RPMI8226 (cell line): ENCODE results near the gene ADO.
"Not testable (repeated sequence)": the region's sequence is repeated elsewhere in the genome, so short reads cannot be mapped to it uniquely, and the experiment has no call there.

Experiments
- DNase-seq: peaks from one replicate; pipeline ENCODE4 v3.0.0-alpha.2; 2015

Gene ADO

DNA sequence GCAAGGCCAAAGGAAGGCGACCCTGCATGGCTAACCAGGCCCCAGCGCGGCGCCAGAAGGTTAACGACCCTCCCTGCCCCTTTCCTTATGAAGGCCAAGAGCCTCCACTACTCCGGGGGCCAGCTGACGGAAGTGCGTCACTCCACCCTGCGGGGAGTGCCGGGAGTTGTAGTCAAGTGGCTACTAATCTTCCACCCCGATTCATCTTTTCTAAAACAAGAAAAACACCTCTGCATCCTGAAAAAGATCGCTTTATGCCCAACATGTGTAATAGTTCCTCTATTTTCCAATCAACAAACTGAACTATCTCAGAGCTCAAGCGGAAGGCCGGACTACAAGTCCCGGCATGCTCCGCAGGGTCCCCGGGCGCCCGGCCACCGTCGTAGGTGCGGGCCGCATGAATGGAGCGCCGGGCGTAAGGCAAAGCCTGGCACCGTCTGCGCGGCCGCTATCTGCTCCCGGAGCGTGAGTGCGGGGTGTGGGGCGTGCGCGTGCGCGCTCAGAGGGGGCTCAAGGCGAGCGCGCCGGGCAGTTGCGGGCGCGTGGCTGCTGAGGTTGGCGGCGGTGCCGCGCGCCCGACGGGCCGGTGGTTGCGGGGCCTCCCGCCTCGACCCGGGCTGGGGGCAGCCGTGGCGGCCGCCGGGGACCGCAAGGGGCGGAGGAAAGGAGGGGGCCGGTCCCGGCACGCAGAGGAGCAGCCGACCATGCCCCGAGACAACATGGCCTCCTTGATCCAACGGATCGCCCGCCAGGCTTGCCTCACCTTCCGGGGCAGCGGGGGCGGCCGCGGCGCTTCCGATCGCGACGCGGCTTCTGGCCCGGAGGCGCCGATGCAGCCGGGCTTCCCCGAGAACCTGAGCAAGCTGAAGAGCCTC, at the start of gene ADO:
ADO (plus strand) TSS at position 365 of the 875 bp plus-strand sequence; CDS start at position 705, 340 bp downstream.
- peak; percentile 79 for DNase-seq

DNA sequence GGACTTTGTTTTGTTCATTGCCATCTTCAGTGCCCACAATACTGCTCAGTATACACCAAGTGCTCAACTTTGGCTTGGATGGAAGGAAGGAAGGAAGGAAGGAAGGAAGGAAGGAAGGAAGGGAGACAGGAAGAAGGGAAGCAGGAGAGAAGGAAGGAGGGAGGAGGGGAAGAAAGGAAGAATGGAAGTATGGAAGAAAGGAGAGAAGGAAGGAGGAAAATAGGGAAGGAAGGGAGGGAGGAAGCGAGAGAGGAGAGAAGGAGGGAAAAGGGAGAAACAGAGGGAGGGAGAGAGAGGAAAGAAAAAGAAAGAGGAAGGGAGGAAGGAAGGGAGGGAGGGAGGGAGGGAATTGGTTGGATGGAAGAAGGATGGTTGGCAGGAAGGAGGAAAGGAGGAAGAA, 49.6 kb upstream of the ADO start:
- no peak for DNase-seq

- DNase-seq, result no peak
Observed at GRCh38 chr10:62755662-62756653, 48.6 kb upstream of the ADO start.

DNA sequence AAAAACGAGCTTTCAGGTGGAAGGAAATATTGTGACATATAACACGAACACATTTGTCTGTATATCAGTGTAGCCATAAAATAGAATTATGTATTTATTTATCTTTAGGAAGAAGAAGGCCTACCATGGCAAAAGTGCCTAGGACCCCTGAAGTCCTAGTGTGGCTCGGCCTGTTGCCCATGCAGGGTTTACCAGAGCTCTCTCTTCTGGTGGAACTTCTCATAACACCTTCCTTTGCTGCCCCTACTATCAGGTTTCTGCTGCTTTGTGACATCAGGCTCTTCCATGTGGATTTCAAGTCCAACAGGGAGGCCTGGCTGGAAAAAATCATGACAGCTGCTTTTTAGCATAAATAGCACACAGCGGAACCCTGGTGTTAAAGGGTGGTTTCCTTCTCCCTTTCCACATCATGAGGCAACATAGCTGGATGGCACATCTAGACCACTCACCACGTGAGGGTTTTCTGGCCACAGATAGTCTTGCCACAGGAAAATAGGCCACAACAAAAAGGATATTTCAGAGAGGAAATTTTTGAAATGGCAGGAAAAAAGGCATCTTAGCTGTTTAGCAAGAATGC, 44.8 kb upstream of the ADO start:
- DNase-seq, result no peak

DNA sequence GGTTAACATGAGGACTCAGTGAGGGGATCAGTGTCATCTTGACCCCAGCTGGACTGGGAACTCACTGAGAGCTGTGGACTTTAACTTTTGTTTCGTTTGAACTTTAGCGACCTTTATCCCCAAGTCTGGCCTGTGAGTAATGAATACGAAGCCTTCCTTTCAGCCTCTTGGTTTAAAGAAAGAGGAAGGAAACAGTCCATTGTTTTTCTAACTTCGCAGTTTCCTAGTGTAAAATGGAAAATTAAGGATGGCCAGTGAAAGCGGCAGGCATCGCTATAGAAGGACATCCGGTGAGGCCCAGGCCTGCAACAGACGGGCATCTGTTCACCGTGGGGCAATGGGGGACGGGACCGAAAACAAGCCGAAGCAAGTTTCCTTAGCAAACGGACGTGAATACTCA, 44.1 kb upstream of the ADO start:
- DNase-seq, result no peak

- no peak for DNase-seq
Observed at GRCh38 chr10:62761115-62761514, 43.4 kb upstream of the ADO start.

DNA sequence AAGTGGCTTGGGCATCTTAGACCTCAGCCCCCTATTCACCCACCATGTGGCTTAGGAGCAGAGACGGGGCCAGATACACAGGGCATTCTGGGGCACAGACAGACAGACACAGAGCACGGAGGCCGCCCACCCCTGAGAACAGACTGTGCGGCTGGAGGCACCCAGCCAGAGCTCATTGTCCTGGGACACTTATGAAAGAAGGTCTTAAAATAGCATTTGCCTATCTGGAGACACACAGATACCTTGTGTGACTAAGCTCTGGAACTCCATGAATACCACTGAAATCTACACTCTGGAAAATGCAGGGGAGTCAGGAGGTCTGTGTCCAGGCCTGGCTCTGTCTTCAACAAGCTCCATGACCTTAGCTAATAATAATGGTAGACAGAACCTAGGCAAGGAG, 41.4 kb upstream of the ADO start:
- no peak for DNase-seq

DNA sequence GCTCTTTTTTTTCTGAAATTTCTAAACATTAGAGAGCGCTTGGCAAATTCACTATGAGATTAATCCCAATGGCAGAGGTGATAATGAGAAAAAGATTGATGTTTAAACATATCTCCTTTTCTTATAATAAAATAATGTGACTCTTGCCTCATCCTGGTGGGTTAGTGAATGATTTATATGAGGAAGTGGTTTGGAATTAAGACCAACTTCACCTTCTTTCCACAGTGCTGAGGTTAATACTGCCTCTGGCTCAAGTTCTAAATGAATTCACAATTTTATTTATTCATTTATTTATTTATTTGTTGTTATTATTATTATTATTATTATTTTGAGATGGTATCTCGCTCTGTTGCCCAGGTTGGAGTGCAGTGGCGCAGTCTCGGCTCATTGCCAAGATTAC, 40.5 kb upstream of the ADO start:
- no peak for DNase-seq

GRCh38 chr10:62765726-62766125, 38.8 kb upstream of the ADO start:
- DNase-seq, result no peak

DNA sequence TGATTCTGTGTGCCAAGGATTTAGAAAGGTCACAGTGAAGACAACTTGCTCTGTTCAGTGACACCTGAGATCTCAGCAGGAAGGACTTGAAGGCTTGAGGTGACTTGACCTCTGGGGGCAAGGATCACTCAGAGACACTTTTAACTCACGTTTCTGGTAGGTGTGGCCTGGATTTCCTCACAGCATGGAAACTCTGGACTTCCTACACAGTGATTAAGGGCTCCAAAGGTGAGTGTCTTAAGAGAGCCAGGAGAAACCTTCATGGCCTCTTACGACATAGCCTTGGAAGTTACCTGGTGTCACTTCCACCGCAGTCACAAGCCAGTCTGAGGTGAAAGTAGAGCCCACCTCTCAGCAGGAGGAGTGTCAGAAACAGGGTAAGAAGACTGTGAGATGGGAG, 38.1 kb upstream of the ADO start:
- DNase-seq, result no peak

DNA sequence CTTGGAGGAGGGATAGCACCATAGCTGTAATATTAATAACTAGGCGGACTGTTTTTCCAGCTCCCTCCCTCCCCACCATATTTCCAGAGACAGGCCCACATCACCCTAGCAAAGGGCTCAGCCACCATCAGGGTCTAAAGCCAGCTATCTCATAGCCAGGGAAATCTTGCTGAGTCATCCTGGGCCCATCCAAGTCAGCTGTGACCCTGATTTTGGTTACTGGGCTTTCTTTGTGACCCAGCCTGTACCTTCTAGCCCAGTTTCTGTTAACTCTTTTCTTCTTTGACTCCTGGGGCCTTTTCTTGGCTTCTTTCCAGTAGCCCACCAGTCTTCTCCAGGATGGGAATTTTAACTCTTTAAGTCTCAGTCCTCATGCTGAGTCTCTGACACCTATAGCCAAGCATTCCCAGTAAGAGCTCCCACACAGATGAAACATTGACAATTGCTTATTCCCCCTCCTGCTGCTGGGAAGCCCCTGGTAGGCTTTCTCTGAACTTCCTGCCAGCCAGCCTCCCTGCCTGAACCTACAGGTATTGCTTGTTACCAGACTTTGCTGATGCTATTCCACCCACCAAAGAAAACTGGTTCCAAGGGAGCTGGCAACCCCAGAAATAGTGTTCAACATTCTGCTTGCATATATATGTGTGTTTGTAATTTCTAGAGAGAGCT, 34.8 kb upstream of the ADO start:
- no peak for DNase-seq

- no peak for DNase-seq
Observed at GRCh38 chr10:62772186-62772974, 32.1 kb upstream of the ADO start.

DNA sequence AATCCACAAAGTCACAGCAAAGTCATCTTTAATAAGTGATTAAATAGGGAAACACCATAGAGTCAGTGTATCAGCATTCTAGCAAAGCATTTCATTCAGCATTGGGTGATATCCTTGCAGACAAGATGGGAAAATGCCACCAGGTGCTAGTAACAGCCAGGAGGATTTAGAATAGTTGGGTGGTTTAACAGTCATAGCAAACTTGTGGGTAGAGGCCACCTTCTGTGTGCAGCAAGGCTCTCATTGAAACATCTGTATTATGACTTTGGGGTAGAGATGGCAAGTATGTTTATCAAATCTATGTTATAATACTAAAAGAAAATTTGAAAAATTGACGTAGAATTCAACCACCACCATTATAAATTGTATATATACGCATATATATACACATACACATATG, 26.4 kb upstream of the ADO start:
- DNase-seq, result no peak

GRCh38 chr10:62779487-62780248, 24.9 kb upstream of the ADO start:
- DNase-seq, result peak; percentile 53

DNA sequence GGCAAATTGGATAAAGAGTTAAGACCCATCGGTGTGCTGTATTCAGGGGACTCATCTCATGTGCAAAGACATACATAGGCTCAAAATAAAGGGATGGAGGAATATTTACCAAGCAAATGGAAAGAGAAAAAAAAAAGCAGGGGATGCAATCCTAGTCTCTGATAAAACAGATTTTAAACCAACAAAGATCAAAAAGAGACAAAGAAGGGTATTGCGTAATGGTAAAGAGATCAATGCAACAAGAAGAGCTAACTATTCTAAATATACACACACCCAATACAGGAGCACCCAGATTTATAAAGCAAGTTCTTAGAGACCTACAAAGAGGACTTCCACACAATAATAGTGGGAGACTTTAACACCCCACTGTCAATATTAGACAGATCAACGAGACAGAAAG, 20.0 kb upstream of the ADO start:
- not testable (repeated sequence) for DNase-seq

GRCh38 chr10:62788285-62788684, 16.2 kb upstream of the ADO start:
- not testable (repeated sequence) for DNase-seq

- no peak for DNase-seq
Observed at GRCh38 chr10:62788861-62789467, 15.6 kb upstream of the ADO start.

DNA sequence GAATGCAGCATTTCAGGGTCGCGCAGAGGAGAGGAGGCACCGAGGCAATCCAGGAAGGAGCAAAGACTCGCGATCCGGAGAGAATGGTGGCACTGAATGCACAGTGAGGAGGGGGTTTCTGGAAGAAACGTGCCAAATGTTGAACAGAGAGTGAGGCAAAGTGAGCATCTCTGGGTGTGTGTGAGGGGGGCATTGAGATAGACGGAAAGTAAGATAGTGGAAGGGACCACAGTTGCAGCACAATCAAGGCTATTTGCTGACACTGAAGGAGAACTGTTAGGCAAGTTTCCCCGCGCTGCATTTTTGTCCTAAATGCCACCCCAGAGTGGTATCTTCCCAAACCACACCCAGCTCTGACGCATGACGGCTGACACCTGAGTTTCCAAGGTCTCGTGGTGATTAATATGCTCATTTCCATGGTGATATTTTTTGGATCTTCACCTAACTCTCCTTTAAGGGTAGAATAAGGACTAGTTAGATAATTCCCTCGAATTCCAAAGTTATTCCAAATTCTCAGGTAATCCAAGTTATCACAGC, 14.4 kb upstream of the ADO start:
- DNase-seq, result no peak

- no peak for DNase-seq
Observed at GRCh38 chr10:62790571-62790970, 13.9 kb upstream of the ADO start.

DNA sequence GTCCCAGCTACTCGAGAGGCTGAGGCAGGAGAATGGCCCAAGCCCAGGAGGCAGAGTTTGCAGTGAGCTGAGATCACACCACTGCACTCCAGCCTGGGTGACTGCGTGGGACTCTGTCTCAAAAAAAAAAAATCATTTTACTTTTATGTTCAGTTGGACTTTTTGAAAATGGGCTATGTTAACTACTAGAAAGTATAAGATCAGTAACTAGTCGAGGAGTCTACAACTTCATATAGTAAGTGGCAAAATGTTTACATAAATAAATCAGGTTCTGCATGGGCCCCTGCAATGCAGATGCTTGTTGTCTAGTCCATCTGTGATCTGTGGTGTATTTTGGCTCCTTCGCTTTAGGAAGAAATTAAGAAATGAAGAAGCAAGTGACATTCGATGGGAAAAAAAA, 12.3 kb upstream of the ADO start:
- DNase-seq, result no peak
